Measurements from ENCODE around the gene CBLB. TPM values are rescaled to one million over a fixed set of nuclear protein-coding genes. Genes with fewer than 3 reads are reported as not detected.

CBLB gene
- total RNA-seq, 2 donors from 2014 or later, result 20.2 to 34.5 TPM

DNA sequence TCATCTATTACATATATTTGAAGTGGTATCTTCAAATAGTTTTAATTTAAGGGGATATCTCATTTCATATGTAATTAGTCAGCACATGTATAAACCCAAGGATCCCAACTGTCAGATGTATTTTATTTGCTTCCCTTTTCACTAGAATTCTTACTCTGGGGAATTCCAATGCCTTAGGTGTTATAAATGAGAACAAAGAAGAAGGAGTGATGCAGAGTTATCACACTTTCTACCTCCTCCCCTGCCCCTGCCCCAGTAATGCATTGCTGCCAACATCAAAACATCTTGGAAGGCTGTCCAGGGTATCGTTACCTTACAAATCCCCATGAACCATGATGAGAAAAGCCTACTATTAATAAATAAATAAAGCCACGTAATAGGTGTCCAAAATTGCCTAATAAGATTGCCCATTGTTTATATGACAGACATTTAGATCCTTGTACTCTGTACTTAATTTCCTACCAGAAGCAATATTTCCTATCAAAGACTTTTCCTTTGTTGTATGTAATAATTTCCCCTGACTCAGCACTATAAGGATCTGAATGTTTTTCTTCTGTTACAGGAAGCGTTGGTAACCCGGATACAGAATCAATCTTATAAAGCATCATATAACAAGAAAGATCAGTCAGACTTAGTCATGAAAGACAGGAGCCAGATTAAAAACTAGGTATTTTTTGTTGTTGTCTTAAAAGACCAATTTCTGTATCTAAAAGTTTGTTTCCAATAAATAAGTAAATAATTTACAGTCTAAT lies 38.8 kb downstream of the CBLB start:
- no peaks in the 10 kb centered on the region for H3K4me1 ChIP-seq
- no peaks in the 10 kb centered on the region for H3K27me3 ChIP-seq
- intact Hi-C loops (cut with DNase I), result no loop called here
- H3K27ac ChIP-seq, result no peak overlapping the region
- TF ChIP-seq CTCF (IDR thresholded peaks at IDR 0.05), result no peak
- no peaks in the 10 kb centered on the region for H3K9me3 ChIP-seq
- H3K9ac ChIP-seq (ENCODE audit: low read depth in 2 of 2, low read length in 2 of 2), result no peak overlapping the region
- DNase-seq, result no peak
- H3K36me3 ChIP-seq, result no peaks in the 10 kb centered on the region
- H3K4me3 ChIP-seq, result no peak overlapping the region

DNA sequence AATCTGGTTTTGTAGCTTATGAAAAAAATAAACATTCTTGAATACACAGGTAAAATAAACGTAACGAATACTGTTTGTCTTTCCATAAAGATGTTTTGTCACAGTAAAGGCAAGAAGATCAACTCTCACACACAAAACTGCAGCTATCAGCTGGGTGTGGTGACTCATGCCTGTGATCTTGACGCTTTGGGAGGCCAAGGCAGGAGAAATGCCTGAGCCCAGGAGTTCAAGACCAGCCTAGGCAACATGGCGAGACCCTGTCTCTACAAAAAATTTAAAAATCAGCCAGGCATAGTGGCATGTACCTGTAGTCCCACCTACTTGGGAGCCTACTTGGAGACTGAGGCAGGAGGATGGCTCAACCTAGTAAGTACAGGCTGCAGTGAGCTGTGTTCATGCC lies 39.6 kb downstream of the CBLB start:
- no peak overlapping the region for H3K9ac ChIP-seq (ENCODE audit: low read depth in 2 of 2, low read length in 2 of 2)
- no peak for TF ChIP-seq CTCF (IDR thresholded peaks at IDR 0.05)
- no peak overlapping the region for H3K27ac ChIP-seq
- intact Hi-C loops (cut with DNase I), result no loop called here
- H3K36me3 ChIP-seq, result no peaks in the 10 kb centered on the region
- no peaks in the 10 kb centered on the region for H3K4me1 ChIP-seq
- DNase-seq, result no peak
- H3K27me3 ChIP-seq, result no peaks in the 10 kb centered on the region
- H3K4me3 ChIP-seq, result no peak overlapping the region
- no peaks in the 10 kb centered on the region for H3K9me3 ChIP-seq

DNA sequence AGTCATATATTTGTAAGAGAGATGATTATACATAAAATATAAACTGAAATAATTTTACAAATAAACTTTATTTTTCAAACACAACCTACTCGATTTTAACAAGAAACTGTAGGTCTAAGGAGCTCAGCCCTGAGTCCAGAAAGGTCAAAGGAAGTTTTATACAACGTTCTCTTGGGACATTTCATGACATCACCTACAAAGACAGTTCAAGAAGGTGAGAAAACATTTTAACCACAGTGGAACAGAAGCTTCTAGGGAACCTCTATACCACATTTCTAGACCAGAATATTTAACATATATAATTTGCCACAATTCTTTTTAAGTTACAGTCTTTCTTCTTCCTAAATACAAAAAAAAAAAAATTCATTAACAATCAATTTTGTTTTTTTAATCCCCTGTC lies 40.1 kb downstream of the CBLB start:
- intact Hi-C loops (cut with DNase I), result no loop called here
- H3K4me1 ChIP-seq, result peaks cover 3% of the 10 kb centered on the region
- DNase-seq, result no peak
- no peak overlapping the region for H3K27ac ChIP-seq
- H3K9me3 ChIP-seq, result no peaks in the 10 kb centered on the region
- no peaks in the 10 kb centered on the region for H3K36me3 ChIP-seq
- no peaks in the 10 kb centered on the region for H3K27me3 ChIP-seq
- no peak overlapping the region for H3K4me3 ChIP-seq
- TF ChIP-seq CTCF (IDR thresholded peaks at IDR 0.05), result no peak
- H3K9ac ChIP-seq (ENCODE audit: low read depth in 2 of 2, low read length in 2 of 2), result no peak overlapping the region

- no peak overlapping the region for H3K27ac ChIP-seq
- no peaks in the 10 kb centered on the region for H3K27me3 ChIP-seq
- peaks cover 10% of the 10 kb centered on the region for H3K4me1 ChIP-seq
- DNase-seq, result peak; percentile 46
- H3K36me3 ChIP-seq, result no peaks in the 10 kb centered on the region
- intact Hi-C loops (cut with DNase I), result no loop called here
- H3K9ac ChIP-seq (ENCODE audit: low read depth in 2 of 2, low read length in 2 of 2), result no peak overlapping the region
- H3K4me3 ChIP-seq, result no peak overlapping the region
- TF ChIP-seq CTCF (IDR thresholded peaks at IDR 0.05), result no peak
- H3K9me3 ChIP-seq, result no peaks in the 10 kb centered on the region
Observed at GRCh38 chr3:105827959-105828358, 40.9 kb downstream of the CBLB start.

GRCh38 chr3:105826778-105827634 lies 41.8 kb downstream of the CBLB start:
- no peak for DNase-seq
- Histone ChIP-seq H3K4me3 (no peak overlapping the region), H3K4me1 (peaks cover 14% of the 10 kb centered on the region), H3K27ac (no peak overlapping the region), H3K36me3 (no peaks in the 10 kb centered on the region), H3K27me3 (no peaks in the 10 kb centered on the region), H3K9ac (ENCODE audit: low read depth in 2 of 2, low read length in 2 of 2) (no peak overlapping the region), H3K9me3 (no peaks in the 10 kb centered on the region)
- no peak for TF ChIP-seq CTCF (IDR thresholded peaks at IDR 0.05)
- intact Hi-C loops (cut with DNase I), result no loop called here

Measured in colonic mucosa (tissue), 4 donors.